Endodermal cell (in vitro differentiated cells): ENCODE data around the gene CACNA1S. TPM values are rescaled to one million over a fixed set of nuclear protein-coding genes. Genes with fewer than 3 reads are reported as not detected.

ENCODE experiments used
- DNase-seq: peaks from one replicate; pipeline ENCODE4 v3.0.0-alpha.2; 2017
- H3K27ac ChIP-seq: 2 replicates; pipeline ENCODE4 v1.5.1; 2013; ENCODE audit warnings: mild to moderate bottlenecking, low read depth, low read length, moderate library complexity
- H3K27me3 ChIP-seq: 2 replicates; pipeline ENCODE4 v1.6.1; 2013; ENCODE audit warnings: mild to moderate bottlenecking, low read length, moderate library complexity; ENCODE audit not compliant: insufficient read depth, control insufficient read depth, poor library complexity, severe bottlenecking
- H3K36me3 ChIP-seq: 2 replicates; pipeline ENCODE4 v1.7.0; 2013; ENCODE audit warnings: mild to moderate bottlenecking, low read length, moderate library complexity; ENCODE audit not compliant: control insufficient read depth, insufficient read depth
- H3K4me1 ChIP-seq: one replicate; pipeline ENCODE4 v1.7.0; 2013; ENCODE audit warnings: low read length; ENCODE audit not compliant: control insufficient read depth, insufficient read depth
- H3K4me3 ChIP-seq: 2 replicates; pipeline ENCODE4 v1.5.1; 2013; ENCODE audit warnings: mild to moderate bottlenecking, low read length, moderate library complexity
- H3K9ac ChIP-seq: 2 replicates; pipeline ENCODE4 v1.6.1; 2013; ENCODE audit warnings: mild to moderate bottlenecking, low read length, moderate library complexity; ENCODE audit not compliant: poor library complexity, severe bottlenecking; ENCODE audit errors: extremely low read depth
- H3K9me3 ChIP-seq: 2 replicates; pipeline ENCODE4 v1.6.1; 2013; ENCODE audit warnings: mild to moderate bottlenecking, low read length, moderate library complexity; ENCODE audit not compliant: control insufficient read depth
- H3K27ac Mint-ChIP-seq: 2 replicates; pipeline ENCODE4 v1.8.0; 2020; ENCODE audit warnings: mixed read lengths
- H3K27me3 Mint-ChIP-seq: 2 replicates; pipeline ENCODE4 v1.8.0; 2021; ENCODE audit warnings: mild to moderate bottlenecking, mixed read lengths; ENCODE audit not compliant: insufficient read depth
- H3K36me3 Mint-ChIP-seq: 2 replicates; pipeline ENCODE4 v1.8.0; 2020; ENCODE audit warnings: low read depth, mixed read lengths
- H3K4me1 Mint-ChIP-seq: 2 replicates; pipeline ENCODE4 v1.8.0; 2020; ENCODE audit warnings: mixed read lengths
- H3K4me3 Mint-ChIP-seq: 2 replicates; pipeline ENCODE4 v1.8.0; 2020; ENCODE audit warnings: mild to moderate bottlenecking, moderate library complexity, mixed read lengths
- H3K9me3 Mint-ChIP-seq: 2 replicates; pipeline ENCODE4 v1.8.0; 2020; ENCODE audit warnings: mild to moderate bottlenecking, mixed read lengths
- WGBS, 2 experiments: methylation state at CpG; one replicate each; pipeline versions ENCODE4 v1.1.5 to v1.1.7; 2013; ENCODE audit warnings: missing lambda C conversion rate in 2 of 2, mixed read lengths in 1 of 2; ENCODE audit not compliant: insufficient coverage in 1 of 2, insufficient read length in 1 of 2; 5-methylcytosine and 5-hydroxymethylcytosine counted together
- total RNA-seq, 2 donors: library from RNA; stranded (reverse); fragmentation: NEBNext Ultra II Directional in 1 of 2; extraction: Animal tissue kit (Norgen Biotek cat#: 25700) in 1 of 2; gene quantifications; 2 replicates in 1 of 2; 3 replicates in 1 of 2; pipeline ENCODE4 v1.2.1, GENCODE V29; 2021
- TF ChIP-seq, protein P1 (sequence below): fragments of 200-600 bp; sonication (generic); conservative IDR thresholded peaks from 2 replicates; pipeline ENCODE4 v1.5.0; 2021; ENCODE audit warnings: antibody characterized with exemption, mild to moderate bottlenecking

The CACNA1S gene
- total RNA-seq, 2 donors from 2014 or later: 0.11 to 0.13 TPM

DNA sequence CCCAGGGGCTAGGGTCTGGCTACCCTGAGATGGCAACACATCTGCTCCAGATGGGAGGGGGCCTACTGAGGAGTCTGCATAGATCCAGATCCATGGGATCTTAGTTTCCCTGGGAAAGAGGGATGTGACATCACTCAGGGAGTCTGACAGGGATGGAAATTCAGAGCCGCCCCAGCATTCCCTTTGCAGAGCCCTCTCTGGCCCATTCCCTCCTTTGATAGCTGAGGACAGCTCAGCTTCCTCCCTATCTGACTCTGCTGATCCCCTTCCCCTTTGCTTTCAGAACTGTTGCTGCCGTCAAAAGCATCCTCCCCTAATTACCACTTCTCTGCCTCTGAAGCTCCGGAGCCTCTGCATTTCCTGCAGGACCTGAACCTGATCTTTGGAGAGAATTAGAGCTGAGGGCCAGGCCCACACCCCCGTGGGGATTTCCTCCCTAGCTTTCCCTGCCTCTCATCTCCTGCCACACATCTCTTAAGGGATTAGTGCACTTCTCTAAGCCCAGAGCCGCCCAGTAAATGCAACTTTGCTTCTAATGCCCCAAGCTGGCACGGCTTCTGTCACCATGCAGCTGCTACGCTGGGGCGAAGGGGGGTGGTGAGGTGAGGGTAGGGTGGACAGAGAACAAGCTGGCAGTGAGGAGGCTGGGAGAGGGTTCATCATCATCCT is 24.3 kb upstream of the CACNA1S start:
- TF ChIP-seq, protein P1, sequence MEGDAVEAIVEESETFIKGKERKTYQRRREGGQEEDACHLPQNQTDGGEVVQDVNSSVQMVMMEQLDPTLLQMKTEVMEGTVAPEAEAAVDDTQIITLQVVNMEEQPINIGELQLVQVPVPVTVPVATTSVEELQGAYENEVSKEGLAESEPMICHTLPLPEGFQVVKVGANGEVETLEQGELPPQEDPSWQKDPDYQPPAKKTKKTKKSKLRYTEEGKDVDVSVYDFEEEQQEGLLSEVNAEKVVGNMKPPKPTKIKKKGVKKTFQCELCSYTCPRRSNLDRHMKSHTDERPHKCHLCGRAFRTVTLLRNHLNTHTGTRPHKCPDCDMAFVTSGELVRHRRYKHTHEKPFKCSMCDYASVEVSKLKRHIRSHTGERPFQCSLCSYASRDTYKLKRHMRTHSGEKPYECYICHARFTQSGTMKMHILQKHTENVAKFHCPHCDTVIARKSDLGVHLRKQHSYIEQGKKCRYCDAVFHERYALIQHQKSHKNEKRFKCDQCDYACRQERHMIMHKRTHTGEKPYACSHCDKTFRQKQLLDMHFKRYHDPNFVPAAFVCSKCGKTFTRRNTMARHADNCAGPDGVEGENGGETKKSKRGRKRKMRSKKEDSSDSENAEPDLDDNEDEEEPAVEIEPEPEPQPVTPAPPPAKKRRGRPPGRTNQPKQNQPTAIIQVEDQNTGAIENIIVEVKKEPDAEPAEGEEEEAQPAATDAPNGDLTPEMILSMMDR: no peak
- H3K27ac Mint-ChIP-seq: no peak overlapping the region
- no peak overlapping the region for H3K9ac ChIP-seq
- WGBS, 2 experiments: 93 to 98% methylated on average over 7 to 8 of the region's 8 CpGs
- H3K27me3 Mint-ChIP-seq: no peaks in the 10 kb centered on the region
- H3K4me3 Mint-ChIP-seq: no peak overlapping the region
- H3K27me3 ChIP-seq: no peaks in the 10 kb centered on the region
- no peaks in the 10 kb centered on the region for H3K9me3 ChIP-seq
- no peaks in the 10 kb centered on the region for H3K4me1 Mint-ChIP-seq
- H3K36me3 ChIP-seq: peaks cover 70% of the 10 kb centered on the region
- H3K4me1 ChIP-seq: no peaks in the 10 kb centered on the region
- DNase-seq: no peak
- no peak overlapping the region for H3K4me3 ChIP-seq
- peaks cover 69% of the 10 kb centered on the region for H3K36me3 Mint-ChIP-seq
- H3K9me3 Mint-ChIP-seq: no peaks in the 10 kb centered on the region
- no peak overlapping the region for H3K27ac ChIP-seq

DNA sequence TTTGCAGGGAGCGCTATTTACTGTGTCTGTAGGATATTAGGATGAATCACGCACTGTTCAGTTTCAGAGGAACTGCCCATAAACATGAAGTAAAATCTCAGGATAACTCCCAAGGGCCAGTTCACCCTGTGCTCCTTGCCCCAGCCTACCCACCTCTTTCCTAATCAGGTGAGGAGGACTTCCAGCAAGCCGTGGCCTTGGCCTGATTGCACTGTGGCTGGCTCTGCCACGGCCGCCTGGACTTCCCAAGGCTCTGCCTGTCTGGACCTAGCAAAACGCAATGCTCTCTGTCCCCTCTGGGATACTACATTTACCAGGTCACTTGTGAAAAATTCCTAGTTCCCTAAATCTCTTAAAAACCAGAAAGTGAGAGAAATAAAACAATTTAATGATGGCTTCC is 22.2 kb upstream of the CACNA1S start:
- no peak overlapping the region for H3K9ac ChIP-seq
- no peaks in the 10 kb centered on the region for H3K27me3 ChIP-seq
- H3K27ac Mint-ChIP-seq: no peak overlapping the region
- WGBS, 2 experiments: 95 to 97% methylated on average over 4 to 6 of the region's 6 CpGs
- H3K4me1 Mint-ChIP-seq: no peaks in the 10 kb centered on the region
- peaks cover 4% of the 10 kb centered on the region for H3K9me3 Mint-ChIP-seq
- H3K27me3 Mint-ChIP-seq: no peaks in the 10 kb centered on the region
- H3K9me3 ChIP-seq: no peaks in the 10 kb centered on the region
- no peak overlapping the region for H3K4me3 Mint-ChIP-seq
- no peaks in the 10 kb centered on the region for H3K4me1 ChIP-seq
- peaks cover 50% of the 10 kb centered on the region for H3K36me3 Mint-ChIP-seq
- H3K4me3 ChIP-seq: no peak overlapping the region
- peaks cover 50% of the 10 kb centered on the region for H3K36me3 ChIP-seq
- TF ChIP-seq, protein P1: no peak
- no peak for DNase-seq
- H3K27ac ChIP-seq: no peak overlapping the region

DNA sequence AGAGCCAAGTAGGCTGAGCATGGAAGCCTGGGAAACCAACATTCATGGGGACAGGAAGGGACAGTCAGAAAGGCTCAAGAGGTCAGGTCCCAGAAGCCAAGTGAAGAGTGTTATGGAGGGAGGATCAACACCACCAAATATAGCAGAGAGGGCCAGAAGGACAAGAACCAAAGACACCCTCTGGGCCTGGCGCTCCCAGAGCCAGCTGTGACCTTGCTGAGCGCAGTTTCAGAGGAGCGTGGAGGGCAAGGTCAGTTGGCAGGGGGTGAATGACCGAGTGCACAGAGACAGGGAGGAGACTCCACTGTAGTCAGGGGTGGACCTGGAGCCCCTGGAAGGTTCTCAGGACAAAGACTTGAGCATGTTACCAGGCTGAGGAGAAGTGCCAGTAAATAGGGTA is 19.2 kb upstream of the CACNA1S start:
- H3K36me3 ChIP-seq: peaks cover 24% of the 10 kb centered on the region
- TF ChIP-seq, protein P1: no peak
- peaks cover 36% of the 10 kb centered on the region for H3K36me3 Mint-ChIP-seq
- H3K4me3 ChIP-seq: no peak overlapping the region
- H3K4me1 ChIP-seq: no peaks in the 10 kb centered on the region
- WGBS, 2 experiments: 58 to 70% methylated on average over 3 to 4 of the region's 4 CpGs
- no peaks in the 10 kb centered on the region for H3K27me3 Mint-ChIP-seq
- no peak overlapping the region for H3K27ac ChIP-seq
- peaks cover 4% of the 10 kb centered on the region for H3K9me3 Mint-ChIP-seq
- H3K9me3 ChIP-seq: no peaks in the 10 kb centered on the region
- no peak overlapping the region for H3K9ac ChIP-seq
- peaks cover 10% of the 10 kb centered on the region for H3K4me1 Mint-ChIP-seq
- DNase-seq: no peak
- H3K27me3 ChIP-seq: no peaks in the 10 kb centered on the region
- H3K27ac Mint-ChIP-seq: no peak overlapping the region
- no peak overlapping the region for H3K4me3 Mint-ChIP-seq
